DND-41 (cell line): Measurements from ENCODE around the gene HMCN2.

Source experiments
- ATAC-seq: fragments of 200-7000 bp; cut with Tn5 transposase; 3 replicates; pipeline ENCODE4 v1.9.1; 2021; ENCODE audit warnings: low read depth; ENCODE audit not compliant: insufficient read depth
- DNase-seq: peaks from one replicate; pipeline ENCODE4 v3.0.0-alpha.2; 2020
- H2AFZ ChIP-seq: 2 replicates; pipeline ENCODE4 v1.6.0; 2012; ENCODE audit warnings: low read depth, low read length
- H3K27ac ChIP-seq: 2 replicates; pipeline ENCODE4 v1.5.1; 2012; ENCODE audit warnings: low read length, inconsistent platforms
- H3K27me3 ChIP-seq: fragments of 200-600 bp; sonication (generic); 2 replicates; pipeline ENCODE4 v1.6.0; 2012; ENCODE audit warnings: low read length, mild to moderate bottlenecking, inconsistent platforms; ENCODE audit not compliant: insufficient read depth, poor library complexity
- H3K36me3 ChIP-seq: 2 replicates; pipeline ENCODE4 v1.5.1; 2012; ENCODE audit warnings: low read length, inconsistent platforms; ENCODE audit not compliant: insufficient read depth
- H3K4me1 ChIP-seq: 2 replicates; pipeline ENCODE4 v1.5.1; 2012; ENCODE audit warnings: mild to moderate bottlenecking, low read length; ENCODE audit not compliant: insufficient read depth
- H3K4me2 ChIP-seq: 2 replicates; pipeline ENCODE4 v1.6.0; 2012; ENCODE audit warnings: mild to moderate bottlenecking, moderate library complexity, low read length, inconsistent platforms; ENCODE audit not compliant: insufficient read depth
- H3K4me3 ChIP-seq, 2 experiments: fragments of 200-600 bp in 1 of 2; shearing (Covaris generic) in 1 of 2; 2 replicates each; pipeline ENCODE4 v1.5.1; 2012 to 2016; ENCODE audit warnings: inconsistent platforms in 2 of 2, low read length in 2 of 2, mild to moderate bottlenecking in 2 of 2, low read depth in 1 of 2, moderate library complexity in 1 of 2
- H3K79me2 ChIP-seq: 2 replicates; pipeline ENCODE4 v1.6.0; 2012; ENCODE audit warnings: low read length, inconsistent platforms; ENCODE audit not compliant: insufficient read depth
- H3K9ac ChIP-seq: 2 replicates; pipeline ENCODE4 v1.6.0; 2012; ENCODE audit warnings: low read depth, mild to moderate bottlenecking, inconsistent platforms, low read length, moderate library complexity
- H3K9me3 ChIP-seq: 2 replicates; pipeline ENCODE4 v1.5.1; 2012; ENCODE audit warnings: low read length, moderate library complexity, mild to moderate bottlenecking, inconsistent platforms; ENCODE audit not compliant: insufficient read depth, severe bottlenecking
- H4K20me1 ChIP-seq: 2 replicates; pipeline ENCODE4 v1.6.0; 2012; ENCODE audit warnings: low read length; ENCODE audit not compliant: insufficient read depth
- EZH2 ChIP-seq: IDR thresholded peaks from 3 replicates; pipeline ENCODE4 v1.6.1; 2012; ENCODE audit warnings: borderline replicate concordance, low read depth, mild to moderate bottlenecking, moderate library complexity, low read length, inconsistent platforms; ENCODE audit not compliant: severe bottlenecking
- TF ChIP-seq, protein P1 (sequence below): IDR thresholded peaks from 2 replicates; pipeline ENCODE4 v1.5.1; 2012; ENCODE audit warnings: borderline replicate concordance, low read length, moderate library complexity, mild to moderate bottlenecking; ENCODE audit not compliant: poor library complexity, severe bottlenecking; ENCODE audit errors: extremely low read depth

Gene HMCN2

DNA sequence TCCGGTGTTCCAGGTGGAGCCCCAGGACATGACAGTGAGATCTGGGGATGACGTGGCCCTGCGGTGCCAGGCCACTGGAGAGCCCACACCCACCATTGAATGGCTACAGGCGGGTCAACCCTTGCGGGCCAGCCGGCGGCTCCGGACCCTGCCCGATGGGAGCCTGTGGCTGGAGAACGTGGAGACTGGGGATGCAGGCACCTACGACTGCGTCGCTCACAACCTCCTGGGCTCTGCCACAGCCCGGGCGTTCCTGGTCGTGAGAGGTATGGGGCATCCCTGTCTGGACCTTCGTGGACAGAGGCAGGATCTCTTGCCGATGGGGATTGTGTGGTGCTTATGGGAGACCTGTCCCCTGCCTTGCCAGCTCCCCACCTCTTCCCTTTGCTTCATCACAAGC is 153.2 kb downstream of the HMCN2 start:
- H3K4me2 ChIP-seq = no peak overlapping the region
- ATAC-seq = no peak
- H3K27ac ChIP-seq = no peak overlapping the region
- no peak overlapping the region for H3K9ac ChIP-seq
- no peaks in the 10 kb centered on the region for H4K20me1 ChIP-seq
- no peaks in the 10 kb centered on the region for H3K27me3 ChIP-seq
- H3K4me3 ChIP-seq = no peak overlapping the region
- no peaks in the 10 kb centered on the region for H3K79me2 ChIP-seq
- TF ChIP-seq, protein P1, sequence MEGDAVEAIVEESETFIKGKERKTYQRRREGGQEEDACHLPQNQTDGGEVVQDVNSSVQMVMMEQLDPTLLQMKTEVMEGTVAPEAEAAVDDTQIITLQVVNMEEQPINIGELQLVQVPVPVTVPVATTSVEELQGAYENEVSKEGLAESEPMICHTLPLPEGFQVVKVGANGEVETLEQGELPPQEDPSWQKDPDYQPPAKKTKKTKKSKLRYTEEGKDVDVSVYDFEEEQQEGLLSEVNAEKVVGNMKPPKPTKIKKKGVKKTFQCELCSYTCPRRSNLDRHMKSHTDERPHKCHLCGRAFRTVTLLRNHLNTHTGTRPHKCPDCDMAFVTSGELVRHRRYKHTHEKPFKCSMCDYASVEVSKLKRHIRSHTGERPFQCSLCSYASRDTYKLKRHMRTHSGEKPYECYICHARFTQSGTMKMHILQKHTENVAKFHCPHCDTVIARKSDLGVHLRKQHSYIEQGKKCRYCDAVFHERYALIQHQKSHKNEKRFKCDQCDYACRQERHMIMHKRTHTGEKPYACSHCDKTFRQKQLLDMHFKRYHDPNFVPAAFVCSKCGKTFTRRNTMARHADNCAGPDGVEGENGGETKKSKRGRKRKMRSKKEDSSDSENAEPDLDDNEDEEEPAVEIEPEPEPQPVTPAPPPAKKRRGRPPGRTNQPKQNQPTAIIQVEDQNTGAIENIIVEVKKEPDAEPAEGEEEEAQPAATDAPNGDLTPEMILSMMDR = no peak
- no peak for TF ChIP-seq EZH2
- H3K4me1 ChIP-seq = no peaks in the 10 kb centered on the region
- H2AFZ ChIP-seq = no peak overlapping the region
- H3K36me3 ChIP-seq = no peaks in the 10 kb centered on the region
- DNase-seq = no peak
- H3K9me3 ChIP-seq = no peaks in the 10 kb centered on the region

DNA sequence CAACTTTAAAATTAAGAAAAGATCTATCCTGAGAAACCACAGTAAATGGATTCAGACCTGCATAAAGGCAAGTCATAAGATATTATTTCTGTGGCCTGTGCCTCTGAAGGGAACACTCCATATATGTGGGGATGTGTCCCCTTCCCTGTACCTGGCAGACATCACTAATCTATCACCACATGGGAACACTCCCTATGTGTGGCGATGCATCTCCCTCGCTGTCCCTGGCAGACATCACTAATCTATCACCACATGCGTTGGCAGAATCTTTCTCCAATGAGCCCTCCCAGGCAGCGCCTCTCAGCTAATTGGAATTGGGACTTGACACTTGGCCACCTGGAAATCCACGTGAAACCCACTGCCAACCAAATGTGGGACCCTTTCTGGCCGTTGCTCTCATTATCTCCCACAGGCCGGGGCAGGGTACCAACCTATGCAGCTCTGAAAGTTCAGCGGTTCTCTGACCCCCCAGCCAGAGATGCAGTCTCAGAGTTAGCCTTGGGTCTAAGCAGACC is 154.0 kb downstream of the HMCN2 start:
- DNase-seq = no peak
- Histone ChIP-seq H3K27ac (no peak overlapping the region), H3K9me3 (no peaks in the 10 kb centered on the region), H2AFZ (no peak overlapping the region), H3K4me2 (no peak overlapping the region), H3K9ac (no peak overlapping the region), H3K79me2 (no peaks in the 10 kb centered on the region), H3K4me1 (no peaks in the 10 kb centered on the region), H3K4me3 (no peak overlapping the region), H3K36me3 (no peaks in the 10 kb centered on the region), H4K20me1 (no peaks in the 10 kb centered on the region), H3K27me3 (no peaks in the 10 kb centered on the region)
- TF ChIP-seq EZH2 = no peak
- TF ChIP-seq, protein P1 = no peak
- no peak for ATAC-seq

DNA sequence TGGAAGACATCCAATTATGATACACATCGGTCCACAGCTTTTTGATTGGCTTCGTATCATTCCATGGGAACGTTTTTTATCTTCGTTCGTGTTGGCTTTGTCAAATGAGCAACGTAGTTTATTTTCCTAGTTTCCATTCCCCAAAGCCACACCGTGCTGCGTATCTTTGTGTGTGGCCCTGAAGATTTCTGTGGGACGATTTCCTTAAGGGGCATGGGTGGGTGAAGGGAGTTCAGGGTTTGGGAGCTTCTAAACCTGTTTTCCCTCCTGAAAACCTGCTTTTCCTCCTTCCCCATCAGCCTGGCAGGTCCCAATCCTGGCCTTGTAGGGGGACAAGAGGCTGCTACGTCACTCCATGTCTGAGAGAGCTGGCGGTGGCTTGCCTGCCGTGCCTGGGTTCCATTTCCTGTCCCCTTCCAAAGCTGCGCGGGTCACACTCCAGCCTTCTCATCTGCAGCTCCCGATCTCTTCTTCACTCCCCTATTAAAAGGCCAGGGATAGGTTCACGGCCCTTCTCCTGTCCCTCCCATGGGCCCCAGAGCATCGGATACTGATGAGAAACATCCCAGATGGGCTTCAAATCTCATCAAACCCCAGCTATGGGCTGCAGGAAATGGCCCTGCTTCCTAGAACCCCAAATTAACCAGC is 155.7 kb downstream of the HMCN2 start:
- H3K4me1 ChIP-seq = no peaks in the 10 kb centered on the region
- DNase-seq = no peak
- H4K20me1 ChIP-seq = no peaks in the 10 kb centered on the region
- TF ChIP-seq, protein P1 = no peak
- no peak for TF ChIP-seq EZH2
- no peaks in the 10 kb centered on the region for H3K36me3 ChIP-seq
- no peak overlapping the region for H3K4me2 ChIP-seq
- no peak for ATAC-seq
- H2AFZ ChIP-seq = no peak overlapping the region
- no peaks in the 10 kb centered on the region for H3K9me3 ChIP-seq
- H3K79me2 ChIP-seq = no peaks in the 10 kb centered on the region
- H3K27me3 ChIP-seq = no peaks in the 10 kb centered on the region
- H3K27ac ChIP-seq = no peak overlapping the region
- no peak overlapping the region for H3K9ac ChIP-seq
- no peak overlapping the region for H3K4me3 ChIP-seq
